Natural killer cell treated with Interleukin-12 subunit alpha and Interleukin-12 subunit beta and Interleukin-15 and Interleukin-18, amount 100 ng/mL, for 72 hours (primary cell): ENCODE measurements around the gene VPREB1. TPM values are rescaled to one million over a fixed set of nuclear protein-coding genes. Genes with fewer than 3 reads are reported as not detected.
"Not testable (repeated sequence)": the region's sequence is repeated elsewhere in the genome, so short reads cannot be mapped to it uniquely, and the experiment has no call there.

ENCODE experiments used
- ATAC-seq, 2 donors: fragments of 150-1000 bp; cut with Tn5 transposase in 1 of 2; sonication (Bioruptor Pico), chemical (Tn5 transposase) in 1 of 2; 2 replicates each; pipeline ENCODE4 v1.10.0; 2021
- DNase-seq: peaks from one replicate; pipeline ENCODE4 v3.0.0; 2022; ENCODE audit warnings: low spot score
- H3K27ac Mint-ChIP-seq, 2 donors: 1 replicate in 1 of 2; 2 replicates in 1 of 2; pipeline ENCODE4 v1.8.0; 2022; ENCODE audit warnings: mixed read lengths in 2 of 2, mild to moderate bottlenecking in 1 of 2, moderate library complexity in 1 of 2
- H3K27me3 Mint-ChIP-seq, 2 donors: 1 replicate in 1 of 2; 2 replicates in 1 of 2; pipeline ENCODE4 v1.8.0; 2022; ENCODE audit warnings: mixed read lengths in 2 of 2
- H3K36me3 Mint-ChIP-seq: one replicate; pipeline ENCODE4 v1.8.0; 2022; ENCODE audit warnings: mixed read lengths
- H3K4me1 Mint-ChIP-seq, 2 donors: 1 replicate in 1 of 2; 2 replicates in 1 of 2; pipeline ENCODE4 v1.8.0; 2022; ENCODE audit warnings: low read depth in 2 of 2, mixed read lengths in 2 of 2, mild to moderate bottlenecking in 1 of 2
- H3K4me3 Mint-ChIP-seq: one replicate; pipeline ENCODE4 v1.8.0; 2022; ENCODE audit warnings: mixed read lengths
- H3K9me3 Mint-ChIP-seq: 2 replicates; pipeline ENCODE4 v1.8.0; 2022; ENCODE audit warnings: mixed read lengths
- total RNA-seq, 2 donors: library from RNA; stranded (reverse); gene quantifications; one replicate each; pipeline ENCODE4 v1.2.3, GENCODE V29; 2022

VPREB1 gene
- total RNA-seq, 2 donors from 2014 or later: not detected

DNA sequence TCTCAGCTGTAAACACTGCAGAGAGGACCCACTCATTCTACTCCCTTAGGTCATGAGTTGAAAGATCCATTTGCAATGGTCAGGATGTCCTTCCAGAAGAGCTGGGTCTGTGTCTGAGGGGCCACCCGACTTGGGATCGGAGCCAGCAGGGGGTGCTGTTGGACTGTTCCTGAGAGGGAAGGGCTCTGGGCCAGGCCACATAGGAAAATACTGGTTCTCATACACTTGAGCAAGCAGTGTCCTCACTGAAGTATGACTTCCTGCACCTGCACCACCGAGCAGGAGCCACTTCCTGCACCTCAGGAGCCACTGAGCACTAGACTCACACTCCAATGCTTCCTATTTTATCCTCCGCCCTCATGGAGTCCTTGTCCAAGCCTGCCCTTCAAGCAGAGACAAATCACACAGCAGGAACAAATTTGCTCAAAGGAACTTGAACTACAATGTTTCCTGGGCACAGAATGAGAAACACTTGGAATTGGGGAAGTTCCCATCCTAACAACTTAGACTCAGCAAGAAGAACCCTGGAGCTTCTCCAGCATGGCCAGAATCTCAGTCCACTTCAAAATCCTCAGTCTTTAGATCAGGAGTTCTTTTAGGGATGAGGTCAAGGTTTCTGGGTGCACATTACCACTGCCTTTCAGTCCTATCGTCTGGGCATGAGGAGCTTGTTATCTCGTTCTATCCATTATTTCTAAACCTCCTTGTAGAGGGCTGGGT lies 36.6 kb upstream of the VPREB1 start:
- Mint-ChIP-seq H3K9me3 (no peaks in the 10 kb centered on the region), H3K27ac (peak overlapping the region in 1 of 2 donors; percentile 64), H3K4me3 (peak overlapping the region; percentile 55), H3K36me3 (no peaks in the 10 kb centered on the region), H3K4me1 (peaks cover 5 to 38% of the 10 kb centered on the region in 2 donors), H3K27me3 (peaks cover 22 to 24% of the 10 kb centered on the region in 2 donors)
- DNase-seq (peak; percentile 75), ATAC-seq (peak; percentile 75 to 81)

DNA sequence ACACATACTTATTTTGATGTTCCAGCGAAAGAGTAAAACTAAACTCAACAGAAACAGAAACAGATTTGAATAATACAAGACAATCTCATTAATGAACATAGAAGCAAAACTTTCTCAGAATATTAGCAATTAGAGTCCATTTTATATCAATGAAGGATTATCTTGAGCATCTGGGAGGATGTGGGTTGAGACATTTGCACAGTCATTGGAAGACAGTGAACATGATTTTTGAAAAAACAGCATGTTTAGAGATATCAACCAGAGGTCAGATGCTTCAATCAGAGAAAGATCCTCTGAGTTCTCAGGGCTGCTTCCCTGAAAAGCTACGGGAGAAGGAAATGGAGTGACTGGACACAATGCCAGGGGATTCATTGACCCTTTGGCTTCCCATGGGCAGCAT lies 35.9 kb upstream of the VPREB1 start:
- H3K4me3 Mint-ChIP-seq: peak overlapping the region; percentile 55
- H3K9me3 Mint-ChIP-seq: no peaks in the 10 kb centered on the region

DNA sequence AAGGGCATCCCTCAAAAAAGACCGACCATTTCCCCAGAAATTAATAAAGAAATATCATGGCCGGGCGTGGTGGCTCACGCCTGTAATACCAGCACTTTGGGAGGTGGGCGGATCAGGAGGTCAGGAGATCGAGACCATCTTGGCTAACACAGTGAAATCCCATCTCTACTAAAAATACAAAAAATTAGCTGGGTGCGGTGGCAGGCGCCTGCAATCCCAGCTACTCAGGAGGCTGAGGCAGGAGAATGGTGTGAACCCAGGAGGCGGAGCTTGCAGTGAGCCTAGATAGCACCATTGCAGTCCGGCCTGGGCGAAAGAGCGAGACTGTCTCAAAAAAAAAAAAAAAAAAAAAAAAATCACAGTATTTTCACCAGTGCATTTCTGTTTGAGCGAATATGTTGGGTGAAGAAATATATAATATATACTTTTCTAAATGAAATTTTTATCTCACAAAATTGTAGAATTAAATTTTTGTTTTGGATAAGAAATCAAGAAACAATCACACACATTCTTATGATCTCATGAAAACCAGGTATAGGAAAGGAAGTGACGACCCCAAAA lies 35.4 kb upstream of the VPREB1 start:
- H3K27me3 Mint-ChIP-seq: peaks cover 22 to 26% of the 10 kb centered on the region in 2 donors
- not testable (repeated sequence) for DNase-seq, H3K36me3 Mint-ChIP-seq, H3K9me3 Mint-ChIP-seq, ATAC-seq
- H3K4me3 Mint-ChIP-seq: peak overlapping the region; percentile 55
- peaks cover 5 to 38% of the 10 kb centered on the region in 2 donors for H3K4me1 Mint-ChIP-seq
- peak overlapping the region; percentile 34 to 64 for H3K27ac Mint-ChIP-seq

More for the DNA sequence above, 35.9 kb upstream of the VPREB1 start:
- H3K27ac Mint-ChIP-seq: peak overlapping the region in 1 of 2 donors; percentile 64
- peaks cover 5 to 38% of the 10 kb centered on the region in 2 donors for H3K4me1 Mint-ChIP-seq
- H3K27me3 Mint-ChIP-seq: peaks cover 22 to 26% of the 10 kb centered on the region in 2 donors
- ATAC-seq (no peak), DNase-seq (no peak)
- H3K36me3 Mint-ChIP-seq: no peaks in the 10 kb centered on the region

DNA sequence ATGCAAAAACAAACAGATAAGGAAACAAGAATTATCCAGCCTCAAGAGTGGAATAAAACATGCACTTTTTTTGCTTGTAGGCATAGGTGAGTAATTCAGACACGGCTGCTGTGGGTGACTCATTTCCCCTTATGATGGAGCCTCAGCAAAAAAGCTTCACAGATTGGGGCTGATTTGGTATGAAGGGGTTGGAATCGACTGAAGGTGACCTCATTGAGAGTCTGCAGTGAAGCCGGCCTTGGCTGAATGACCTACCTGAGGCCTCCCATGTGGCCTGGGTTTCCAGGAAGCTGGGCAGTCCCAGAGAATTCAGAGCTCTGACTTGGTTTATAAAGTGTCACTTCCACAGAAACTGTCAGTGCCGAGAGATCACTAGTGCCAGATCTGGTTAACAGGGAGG lies 34.2 kb upstream of the VPREB1 start:
- Mint-ChIP-seq H3K36me3 (no peaks in the 10 kb centered on the region), H3K27ac (peak overlapping the region in 1 of 2 donors; percentile 79), H3K9me3 (no peaks in the 10 kb centered on the region), H3K4me3 (peak overlapping the region; percentile 78), H3K4me1 (peaks cover 5 to 38% of the 10 kb centered on the region in 2 donors), H3K27me3 (peaks cover 11 to 22% of the 10 kb centered on the region in 2 donors)
- ATAC-seq (peak; percentile 77 to 89), DNase-seq (no peak)

DNA sequence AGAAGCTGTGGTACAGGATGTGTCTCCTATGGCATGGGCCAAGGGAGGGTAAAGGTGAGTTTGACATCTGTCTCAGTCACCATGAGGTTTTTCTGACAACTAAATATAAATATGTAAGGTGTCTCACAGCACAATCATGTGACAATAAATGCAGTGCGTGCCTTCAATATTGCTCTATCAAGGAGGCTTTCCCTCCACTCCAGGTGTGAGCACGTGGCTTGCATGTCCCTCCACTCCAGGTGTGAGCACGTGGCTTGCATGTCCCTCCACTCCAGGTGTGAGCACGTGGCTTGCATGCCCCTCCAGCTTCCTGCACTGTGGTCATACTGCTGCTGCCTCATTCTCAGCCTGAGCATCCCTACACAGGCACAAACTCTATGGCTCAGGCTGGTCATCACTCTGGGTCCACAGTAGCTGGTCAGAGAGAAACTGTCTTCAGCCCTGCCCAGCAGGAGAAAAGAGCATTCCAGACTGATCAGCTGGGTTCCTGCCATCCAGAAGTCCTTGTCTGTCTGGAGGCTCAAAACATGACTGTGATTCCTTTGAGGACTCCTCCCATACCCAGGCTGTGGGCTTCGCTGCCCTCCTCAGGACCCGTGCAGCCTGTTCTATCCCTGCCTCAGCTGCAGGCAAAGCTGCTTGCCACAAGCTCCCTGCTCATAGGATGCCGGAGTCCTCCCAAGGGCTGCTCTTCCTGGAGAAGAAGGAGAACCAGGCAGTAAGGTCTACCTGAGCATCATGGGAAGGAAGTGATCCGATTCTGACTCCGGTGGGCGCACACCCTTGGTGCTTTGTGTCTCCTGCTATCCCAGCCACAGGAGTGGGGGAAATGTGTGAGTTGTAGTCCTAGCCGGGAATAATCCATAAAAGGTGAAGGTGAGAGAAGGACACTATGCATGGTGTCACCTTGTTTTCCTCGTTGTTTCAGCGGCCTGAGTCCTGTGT lies 33.4 kb upstream of the VPREB1 start:
- no peaks in the 10 kb centered on the region for H3K9me3 Mint-ChIP-seq
- peak overlapping the region; percentile 78 for H3K4me3 Mint-ChIP-seq
- no peak for DNase-seq
- no peaks in the 10 kb centered on the region for H3K36me3 Mint-ChIP-seq
- H3K27ac Mint-ChIP-seq: peak overlapping the region in 1 of 2 donors; percentile 79
- H3K27me3 Mint-ChIP-seq: peaks cover 7 to 20% of the 10 kb centered on the region in 2 donors
- no peak for ATAC-seq
- peaks cover 5 to 38% of the 10 kb centered on the region in 2 donors for H3K4me1 Mint-ChIP-seq

DNA sequence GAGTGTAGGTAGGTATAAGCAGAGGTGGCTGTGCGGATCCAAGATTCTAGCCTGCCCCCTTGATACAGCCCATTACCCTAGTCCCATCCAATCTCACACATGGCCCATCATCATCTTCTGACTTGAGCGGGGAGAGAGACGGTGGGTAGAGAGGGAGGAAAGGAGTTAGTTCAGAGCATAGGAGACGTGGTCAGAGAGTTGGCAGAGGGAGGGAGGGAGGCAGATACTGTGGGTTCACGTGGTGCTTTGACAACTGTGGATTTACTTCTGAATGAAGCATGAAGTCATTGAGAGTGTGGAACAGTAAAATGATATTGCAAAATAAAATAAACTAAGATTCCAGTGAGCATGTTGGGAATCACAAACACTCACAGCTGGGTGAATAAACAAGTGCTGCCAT lies 31.4 kb upstream of the VPREB1 start:
- Mint-ChIP-seq H3K9me3 (no peaks in the 10 kb centered on the region), H3K4me3 (no peak overlapping the region), H3K36me3 (no peaks in the 10 kb centered on the region), H3K27ac (no peak overlapping the region), H3K27me3 (peaks cover 7 to 14% of the 10 kb centered on the region in 2 donors), H3K4me1 (peaks cover 2 to 31% of the 10 kb centered on the region in 2 donors)
- DNase-seq (no peak), ATAC-seq (no peak)

DNA sequence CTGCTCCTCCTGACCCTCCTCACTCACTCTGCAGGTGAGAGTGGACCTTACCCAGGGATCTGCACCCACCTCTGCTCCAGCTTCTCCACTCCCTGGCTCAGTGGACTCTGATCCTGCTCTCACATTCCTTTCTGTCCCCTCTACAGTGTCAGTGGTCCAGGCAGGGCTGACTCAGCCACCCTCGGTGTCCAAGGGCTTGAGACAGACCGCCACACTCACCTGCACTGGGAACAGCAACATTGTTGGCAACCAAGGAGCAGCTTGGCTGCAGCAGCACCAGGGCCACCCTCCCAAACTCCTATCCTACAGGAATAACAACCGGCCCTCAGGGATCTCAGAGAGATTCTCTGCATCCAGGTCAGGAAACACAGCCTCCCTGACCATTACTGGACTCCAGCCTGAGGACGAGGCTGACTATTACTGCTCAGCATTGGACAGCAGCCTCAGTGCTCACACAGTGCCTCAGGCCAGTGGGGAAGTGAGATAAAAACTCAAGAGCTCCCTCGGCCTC lies 29.7 kb upstream of the VPREB1 start:
- no peak for ATAC-seq
- no peak overlapping the region for H3K27ac Mint-ChIP-seq

DNA sequence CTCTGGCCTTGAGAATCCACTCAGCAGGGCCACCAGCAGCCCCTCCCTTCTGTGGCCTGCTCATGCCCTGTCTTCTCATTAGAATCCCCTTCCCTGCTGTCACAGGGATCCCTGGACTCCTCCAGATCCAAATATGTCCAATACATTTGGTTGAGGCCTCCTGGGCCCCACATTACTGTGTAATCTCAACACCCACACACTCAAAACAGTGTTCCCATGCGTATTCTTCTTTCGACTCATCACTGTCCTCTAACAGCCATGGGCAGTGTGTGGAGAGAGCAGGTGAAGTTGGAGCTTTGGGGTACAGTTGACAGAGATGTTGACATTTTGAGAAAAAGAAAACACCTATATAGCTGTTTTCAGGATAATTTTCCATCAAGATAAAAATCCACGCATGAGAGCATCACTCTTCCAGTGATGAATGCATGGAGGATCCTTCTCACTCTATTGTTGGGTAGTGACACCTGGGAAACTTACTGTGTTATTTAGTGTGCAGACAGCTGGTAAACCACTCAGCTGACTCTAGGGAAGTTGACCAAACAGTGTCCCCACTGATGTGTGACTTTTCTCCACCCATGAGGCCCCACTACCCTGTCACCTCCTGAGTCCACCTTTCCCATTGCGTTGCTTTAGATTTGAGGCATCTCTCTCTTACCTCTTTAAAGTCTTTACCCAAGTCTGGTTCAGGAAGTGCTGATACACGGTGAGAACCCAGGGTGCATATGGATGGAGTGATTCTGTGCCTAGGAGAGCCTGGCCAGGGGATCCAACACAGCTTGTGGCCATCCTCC lies 28.7 kb upstream of the VPREB1 start:
- no peak overlapping the region for H3K27ac Mint-ChIP-seq
- H3K27me3 Mint-ChIP-seq: peaks cover 7 to 11% of the 10 kb centered on the region in 2 donors
- ATAC-seq (peak in 1 of 2 donors; percentile 45), DNase-seq (no peak)
- H3K9me3 Mint-ChIP-seq: no peaks in the 10 kb centered on the region
- H3K4me1 Mint-ChIP-seq: peaks cover 0 to 11% of the 10 kb centered on the region in 2 donors
- H3K36me3 Mint-ChIP-seq: no peaks in the 10 kb centered on the region
- no peak overlapping the region for H3K4me3 Mint-ChIP-seq

More for the DNA sequence above, 29.7 kb upstream of the VPREB1 start:
- Mint-ChIP-seq H3K27me3 (peaks cover 7 to 11% of the 10 kb centered on the region in 2 donors), H3K36me3 (no peaks in the 10 kb centered on the region), H3K4me3 (no peak overlapping the region), H3K9me3 (no peaks in the 10 kb centered on the region), H3K4me1 (peaks cover 2 to 19% of the 10 kb centered on the region in 2 donors)
- DNase-seq: no peak

DNA sequence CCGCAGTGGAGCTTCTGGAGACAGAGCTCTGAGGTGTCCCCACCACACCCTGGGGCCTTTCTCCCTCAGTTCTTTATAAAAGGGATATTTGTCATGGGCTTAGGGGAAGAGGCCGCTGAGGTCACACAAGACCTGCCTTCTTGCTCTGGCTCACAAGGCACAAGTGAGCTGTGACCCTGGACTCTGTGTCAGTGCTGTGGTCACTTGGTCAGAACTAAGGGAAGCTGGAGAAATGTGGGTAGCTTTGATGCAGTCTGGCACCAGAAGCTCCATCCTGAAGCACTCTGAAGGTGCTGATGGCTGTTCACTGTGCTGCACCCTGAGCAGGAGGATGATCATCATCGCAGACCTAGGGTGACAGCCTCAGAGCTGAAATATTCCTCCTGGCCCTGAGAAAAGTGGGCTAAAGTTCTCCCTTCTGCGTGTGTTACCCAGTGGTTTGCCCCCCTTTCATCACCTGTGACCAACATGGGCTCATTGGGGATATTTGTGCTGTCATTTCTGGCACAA lies 28.1 kb upstream of the VPREB1 start:
- no peak overlapping the region for H3K27ac Mint-ChIP-seq
- ATAC-seq: peak; percentile 15 to 46
- DNase-seq: no peak
- no peaks in the 10 kb centered on the region for H3K9me3 Mint-ChIP-seq
- H3K4me1 Mint-ChIP-seq: peaks cover 0 to 4% of the 10 kb centered on the region in 2 donors
- H3K27me3 Mint-ChIP-seq: peaks cover 5 to 9% of the 10 kb centered on the region in 2 donors
- H3K4me3 Mint-ChIP-seq: no peak overlapping the region
- no peaks in the 10 kb centered on the region for H3K36me3 Mint-ChIP-seq

DNA sequence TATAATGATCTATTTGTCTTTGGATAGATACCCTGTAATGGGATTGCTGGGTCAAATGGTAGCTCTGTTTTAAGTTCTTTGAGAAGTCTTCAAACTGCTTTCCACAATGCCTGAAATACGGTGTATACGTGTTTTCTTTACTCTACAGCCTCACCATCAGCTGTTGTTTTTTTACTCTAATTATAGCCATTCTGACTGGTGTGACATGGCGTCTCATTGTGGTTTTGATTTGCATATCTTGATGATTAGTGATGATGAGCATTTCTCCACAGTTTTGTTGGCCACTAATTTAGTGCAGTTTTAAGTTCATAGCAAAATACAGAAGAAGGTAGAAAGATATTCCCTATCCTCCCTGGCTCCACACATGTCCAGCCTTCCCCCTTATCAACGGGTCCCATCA lies 26.3 kb upstream of the VPREB1 start:
- H3K9me3 Mint-ChIP-seq: no peaks in the 10 kb centered on the region
- H3K4me3 Mint-ChIP-seq: no peak overlapping the region
- ATAC-seq (no peak), DNase-seq (no peak)
- H3K27ac Mint-ChIP-seq: no peak overlapping the region
- no peaks in the 10 kb centered on the region for H3K36me3 Mint-ChIP-seq
- H3K4me1 Mint-ChIP-seq: no peaks in the 10 kb centered on the region
- peaks cover 0 to 2% of the 10 kb centered on the region in 2 donors for H3K27me3 Mint-ChIP-seq

DNA sequence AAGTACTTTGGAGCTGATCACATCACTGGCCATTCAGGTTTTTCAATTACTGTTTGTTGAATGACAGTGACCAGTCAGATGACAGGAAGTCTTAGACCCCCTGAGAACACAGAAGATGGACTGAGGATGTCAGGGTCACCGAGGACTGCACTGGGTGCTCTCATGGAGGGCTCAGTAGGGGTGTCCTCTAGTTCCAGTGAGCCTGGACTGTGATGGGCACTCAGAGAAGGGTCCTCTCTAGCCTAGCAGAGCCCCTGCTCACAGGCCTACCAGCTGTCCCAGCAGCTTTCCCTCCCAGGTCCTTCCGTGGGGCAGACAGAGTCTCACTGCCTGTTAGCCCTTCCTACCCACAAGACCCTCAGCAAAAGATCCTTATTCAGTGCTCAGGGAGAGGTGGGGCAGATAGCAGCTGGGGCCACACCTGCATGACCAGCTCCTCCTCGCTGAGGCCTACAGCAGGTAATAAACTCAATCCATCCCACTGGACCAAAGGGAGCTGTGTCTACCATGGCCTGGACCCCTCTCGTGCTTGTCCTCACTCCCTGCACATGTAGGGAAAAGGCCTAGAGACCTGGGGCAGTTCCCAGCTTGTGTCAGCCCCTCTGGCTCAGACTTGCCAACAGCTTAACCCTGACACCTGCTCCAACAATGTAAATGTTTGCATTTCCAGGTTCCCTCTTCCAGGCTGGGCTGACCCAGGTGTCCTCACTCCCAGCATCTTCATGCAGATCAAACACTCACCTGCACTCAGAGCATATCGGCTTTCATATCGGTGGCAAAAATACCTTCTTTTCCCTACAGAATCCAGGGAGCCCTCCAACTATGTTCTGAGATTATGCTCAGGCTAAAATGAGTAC lies 25.2 kb upstream of the VPREB1 start:
- no peaks in the 10 kb centered on the region for H3K4me1 Mint-ChIP-seq
- DNase-seq (no peak), ATAC-seq (no peak)
- no peaks in the 10 kb centered on the region for H3K36me3 Mint-ChIP-seq
- no peak overlapping the region for H3K4me3 Mint-ChIP-seq
- peaks cover 0 to 2% of the 10 kb centered on the region in 2 donors for H3K27me3 Mint-ChIP-seq
- H3K27ac Mint-ChIP-seq: no peak overlapping the region
- no peaks in the 10 kb centered on the region for H3K9me3 Mint-ChIP-seq

DNA sequence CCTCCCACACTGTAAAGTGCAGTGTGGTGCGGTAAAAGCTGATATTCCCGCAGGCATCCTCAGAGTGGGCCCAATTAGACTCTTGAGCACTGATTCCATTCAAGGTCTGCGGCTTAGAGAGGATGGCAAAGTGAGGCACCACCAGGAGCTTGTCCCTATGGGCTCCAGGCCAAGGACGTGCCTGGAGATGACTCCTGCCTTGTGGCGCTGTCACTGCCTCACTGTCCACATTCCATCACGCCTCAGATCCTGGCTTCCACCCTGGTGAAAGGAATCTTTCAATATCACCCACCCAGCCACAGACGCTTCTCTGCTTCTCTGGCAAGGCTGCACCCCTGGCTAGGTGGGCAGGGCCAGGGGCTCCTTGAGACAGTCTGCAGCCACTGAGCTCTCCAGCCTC lies 23.5 kb upstream of the VPREB1 start:
- H3K4me3 Mint-ChIP-seq, H3K27ac Mint-ChIP-seq, H3K4me1 Mint-ChIP-seq, H3K9me3 Mint-ChIP-seq, H3K27me3 Mint-ChIP-seq, ATAC-seq, DNase-seq, H3K36me3 Mint-ChIP-seq: not testable (repeated sequence)
